WTC11 (cell line): ENCODE data around the gene FAM53B. TPM values are rescaled to one million over a fixed set of nuclear protein-coding genes. Genes with fewer than 3 reads are reported as not detected.

ENCODE experiments used
- ATAC-seq: fragments of 200-7000 bp; cut with Tn5 transposase; 2 replicates; pipeline ENCODE4 v1.10.0; 2021; ENCODE audit warnings: mild to moderate bottlenecking, moderate library complexity
- CTCF ChIA-PET: fragments of 300-600 bp; sonication (Branson Sonifier 250); formaldehyde crosslinking; loops from one replicate; lab custom pipeline; 2021; ENCODE audit warnings: antibody characterized with exemption; lab: Charles Lee
- POLR2A ChIA-PET: fragments of 350-600 bp; sonication (Branson Sonifier 250); formaldehyde crosslinking; loops from one replicate; lab custom pipeline; 2021; ENCODE audit warnings: antibody characterized with exemption; lab: Charles Lee
- DNase-seq: peaks from one replicate; pipeline ENCODE4 v3.0.0; 2021; ENCODE audit warnings: low spot score
- H3K27ac Mint-ChIP-seq: 2 replicates; pipeline ENCODE4 v1.8.0; 2021; ENCODE audit warnings: mixed read lengths
- H3K27me3 Mint-ChIP-seq: 2 replicates; pipeline ENCODE4 v1.8.0; 2021; ENCODE audit warnings: low read depth, mild to moderate bottlenecking, moderate library complexity, mixed read lengths
- H3K36me3 Mint-ChIP-seq: 2 replicates; pipeline ENCODE4 v1.8.0; 2021; ENCODE audit warnings: mixed read lengths
- H3K4me1 Mint-ChIP-seq: 2 replicates; pipeline ENCODE4 v1.8.0; 2022; ENCODE audit warnings: mixed read lengths
- H3K4me3 Mint-ChIP-seq: 2 replicates; pipeline ENCODE4 v1.8.0; 2021; ENCODE audit warnings: mild to moderate bottlenecking, moderate library complexity, mixed read lengths
- H3K9me3 Mint-ChIP-seq: 2 replicates; pipeline ENCODE4 v1.8.0; 2021; ENCODE audit warnings: mixed read lengths
- ELF4 ChIP-seq: sonication (generic); formaldehyde crosslinking; IDR thresholded peaks from 2 replicates; pipeline ENCODE4 v1.8.1; 2022; ENCODE audit warnings: low read depth, mild to moderate bottlenecking, moderate library complexity, missing genetic modification reagents
- ETV6 ChIP-seq: sonication (generic); formaldehyde crosslinking; IDR thresholded peaks from 2 replicates; pipeline ENCODE4 v1.8.1; 2022; ENCODE audit warnings: mild to moderate bottlenecking, missing genetic modification reagents
- MXD4 ChIP-seq: fragments of 250-450 bp; sonication (Bioruptor Pico); IDR thresholded peaks from 2 replicates; pipeline ENCODE4 v1.8.0; 2021; ENCODE audit warnings: mild to moderate bottlenecking, moderate library complexity, borderline replicate concordance
- NFATC4 ChIP-seq: fragments of 250-450 bp; sonication (Bioruptor Pico); IDR thresholded peaks from 2 replicates; pipeline ENCODE4 v1.9.0; 2021; ENCODE audit warnings: mild to moderate bottlenecking
- NFYB ChIP-seq: sonication (generic); formaldehyde crosslinking; conservative IDR thresholded peaks from 2 replicates; pipeline ENCODE4 v1.8.0; 2022; ENCODE audit warnings: low read depth, missing genetic modification reagents
- ZNF138 ChIP-seq: sonication (generic); formaldehyde crosslinking; conservative IDR thresholded peaks from 2 replicates; pipeline ENCODE4 v1.8.1; 2022; ENCODE audit warnings: mild to moderate bottlenecking, moderate library complexity, missing genetic modification reagents
- ZNF219 ChIP-seq: sonication (generic); formaldehyde crosslinking; IDR thresholded peaks from 2 replicates; pipeline ENCODE4 v1.8.0; 2023; ENCODE audit warnings: missing genetic modification reagents, mild to moderate bottlenecking, borderline replicate concordance
- total RNA-seq: library from RNA; stranded (reverse); gene quantifications from 3 replicates; pipeline ENCODE4 v1.2.3, GENCODE V29; 2021
- TF ChIP-seq, protein P1 (sequence below): sonication (generic); formaldehyde crosslinking; IDR thresholded peaks from 2 replicates; pipeline ENCODE4 v1.8.1; 2022; ENCODE audit warnings: missing genetic modification reagents, borderline replicate concordance
- TF ChIP-seq, protein P2 (sequence below): sonication (generic); formaldehyde crosslinking; IDR thresholded peaks from 2 replicates; pipeline ENCODE4 v1.8.1; 2023; ENCODE audit warnings: mild to moderate bottlenecking, missing genetic modification reagents, borderline replicate concordance
- TF ChIP-seq, protein P3 (sequence below): sonication (generic); formaldehyde crosslinking; conservative IDR thresholded peaks from 2 replicates; pipeline ENCODE4 v1.8.1; 2023; ENCODE audit warnings: mild to moderate bottlenecking, low read depth, missing genetic modification reagents, moderate library complexity
- TF ChIP-seq, protein P4 (sequence below): sonication (generic); formaldehyde crosslinking; IDR thresholded peaks from 2 replicates; pipeline ENCODE4 v1.8.1; 2023; ENCODE audit warnings: mild to moderate bottlenecking, missing genetic modification reagents
- TF ChIP-seq, protein P5 (sequence below): sonication (generic); formaldehyde crosslinking; IDR thresholded peaks from 2 replicates; pipeline ENCODE4 v1.8.1; 2022; ENCODE audit warnings: mild to moderate bottlenecking, moderate library complexity, missing genetic modification reagents
- TF ChIP-seq, protein P6 (sequence below): sonication (generic); formaldehyde crosslinking; IDR thresholded peaks from 2 replicates; pipeline ENCODE4 v1.8.0; 2022; ENCODE audit warnings: mild to moderate bottlenecking, missing genetic modification reagents

Gene FAM53B
- total RNA-seq, 1 experiment from 2014 or later, result 21.3 TPM

DNA sequence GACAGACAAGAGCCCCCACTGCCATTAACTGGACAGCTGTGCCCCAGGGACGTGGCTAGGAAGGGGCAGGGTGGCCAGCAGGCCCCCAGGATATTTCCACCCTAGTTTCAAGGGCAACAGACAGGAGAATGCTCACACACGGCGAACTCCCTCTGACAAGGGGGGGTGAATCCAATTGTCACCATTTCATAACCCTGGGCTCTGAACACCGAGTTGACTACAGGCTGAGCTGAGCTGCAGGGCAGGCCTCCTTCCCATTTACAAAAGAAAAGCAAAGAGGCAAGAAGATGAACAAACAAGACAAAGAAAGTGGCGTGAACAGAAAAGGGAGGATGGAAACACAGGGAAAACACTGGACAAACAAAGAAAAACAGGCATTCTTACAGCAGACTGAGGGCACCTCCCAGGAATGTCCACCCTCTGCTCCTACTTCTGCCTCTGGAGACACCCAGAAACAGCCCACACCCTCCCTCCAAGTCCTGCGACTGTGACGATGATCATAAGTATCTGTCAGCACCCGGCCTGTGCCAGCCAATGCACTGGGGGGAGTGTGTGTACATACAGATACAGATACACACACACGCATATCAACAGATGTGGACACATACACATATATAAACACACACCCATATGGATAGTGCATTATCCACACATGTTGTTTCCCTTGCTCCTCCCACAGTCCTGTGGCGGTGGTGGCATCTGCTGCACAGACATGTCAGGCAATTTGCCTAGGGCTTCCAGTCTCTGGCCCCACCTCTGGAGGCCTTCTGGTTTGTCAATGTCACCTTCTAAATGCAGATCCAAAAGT, 66.2 kb downstream of the FAM53B start (continued):
- TF ChIP-seq, protein P1, sequence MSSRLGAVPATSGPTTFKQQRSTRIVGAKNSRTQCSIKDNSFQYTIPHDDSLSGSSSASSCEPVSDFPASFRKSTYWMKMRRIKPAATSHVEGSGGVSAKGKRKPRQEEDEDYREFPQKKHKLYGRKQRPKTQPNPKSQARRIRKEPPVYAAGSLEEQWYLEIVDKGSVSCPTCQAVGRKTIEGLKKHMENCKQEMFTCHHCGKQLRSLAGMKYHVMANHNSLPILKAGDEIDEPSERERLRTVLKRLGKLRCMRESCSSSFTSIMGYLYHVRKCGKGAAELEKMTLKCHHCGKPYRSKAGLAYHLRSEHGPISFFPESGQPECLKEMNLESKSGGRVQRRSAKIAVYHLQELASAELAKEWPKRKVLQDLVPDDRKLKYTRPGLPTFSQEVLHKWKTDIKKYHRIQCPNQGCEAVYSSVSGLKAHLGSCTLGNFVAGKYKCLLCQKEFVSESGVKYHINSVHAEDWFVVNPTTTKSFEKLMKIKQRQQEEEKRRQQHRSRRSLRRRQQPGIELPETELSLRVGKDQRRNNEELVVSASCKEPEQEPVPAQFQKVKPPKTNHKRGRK, result no peak
- no peak for TF ChIP-seq NFATC4 (CRISPR knock-in tag)
- TF ChIP-seq, protein P2, sequence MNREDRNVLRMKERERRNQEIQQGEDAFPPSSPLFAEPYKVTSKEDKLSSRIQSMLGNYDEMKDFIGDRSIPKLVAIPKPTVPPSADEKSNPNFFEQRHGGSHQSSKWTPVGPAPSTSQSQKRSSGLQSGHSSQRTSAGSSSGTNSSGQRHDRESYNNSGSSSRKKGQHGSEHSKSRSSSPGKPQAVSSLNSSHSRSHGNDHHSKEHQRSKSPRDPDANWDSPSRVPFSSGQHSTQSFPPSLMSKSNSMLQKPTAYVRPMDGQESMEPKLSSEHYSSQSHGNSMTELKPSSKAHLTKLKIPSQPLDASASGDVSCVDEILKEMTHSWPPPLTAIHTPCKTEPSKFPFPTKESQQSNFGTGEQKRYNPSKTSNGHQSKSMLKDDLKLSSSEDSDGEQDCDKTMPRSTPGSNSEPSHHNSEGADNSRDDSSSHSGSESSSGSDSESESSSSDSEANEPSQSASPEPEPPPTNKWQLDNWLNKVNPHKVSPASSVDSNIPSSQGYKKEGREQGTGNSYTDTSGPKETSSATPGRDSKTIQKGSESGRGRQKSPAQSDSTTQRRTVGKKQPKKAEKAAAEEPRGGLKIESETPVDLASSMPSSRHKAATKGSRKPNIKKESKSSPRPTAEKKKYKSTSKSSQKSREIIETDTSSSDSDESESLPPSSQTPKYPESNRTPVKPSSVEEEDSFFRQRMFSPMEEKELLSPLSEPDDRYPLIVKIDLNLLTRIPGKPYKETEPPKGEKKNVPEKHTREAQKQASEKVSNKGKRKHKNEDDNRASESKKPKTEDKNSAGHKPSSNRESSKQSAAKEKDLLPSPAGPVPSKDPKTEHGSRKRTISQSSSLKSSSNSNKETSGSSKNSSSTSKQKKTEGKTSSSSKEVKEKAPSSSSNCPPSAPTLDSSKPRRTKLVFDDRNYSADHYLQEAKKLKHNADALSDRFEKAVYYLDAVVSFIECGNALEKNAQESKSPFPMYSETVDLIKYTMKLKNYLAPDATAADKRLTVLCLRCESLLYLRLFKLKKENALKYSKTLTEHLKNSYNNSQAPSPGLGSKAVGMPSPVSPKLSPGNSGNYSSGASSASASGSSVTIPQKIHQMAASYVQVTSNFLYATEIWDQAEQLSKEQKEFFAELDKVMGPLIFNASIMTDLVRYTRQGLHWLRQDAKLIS (CRISPR knock-in tag), result no peak
- no peak for TF ChIP-seq MXD4 (CRISPR knock-in tag)
- TF ChIP-seq, protein P3, sequence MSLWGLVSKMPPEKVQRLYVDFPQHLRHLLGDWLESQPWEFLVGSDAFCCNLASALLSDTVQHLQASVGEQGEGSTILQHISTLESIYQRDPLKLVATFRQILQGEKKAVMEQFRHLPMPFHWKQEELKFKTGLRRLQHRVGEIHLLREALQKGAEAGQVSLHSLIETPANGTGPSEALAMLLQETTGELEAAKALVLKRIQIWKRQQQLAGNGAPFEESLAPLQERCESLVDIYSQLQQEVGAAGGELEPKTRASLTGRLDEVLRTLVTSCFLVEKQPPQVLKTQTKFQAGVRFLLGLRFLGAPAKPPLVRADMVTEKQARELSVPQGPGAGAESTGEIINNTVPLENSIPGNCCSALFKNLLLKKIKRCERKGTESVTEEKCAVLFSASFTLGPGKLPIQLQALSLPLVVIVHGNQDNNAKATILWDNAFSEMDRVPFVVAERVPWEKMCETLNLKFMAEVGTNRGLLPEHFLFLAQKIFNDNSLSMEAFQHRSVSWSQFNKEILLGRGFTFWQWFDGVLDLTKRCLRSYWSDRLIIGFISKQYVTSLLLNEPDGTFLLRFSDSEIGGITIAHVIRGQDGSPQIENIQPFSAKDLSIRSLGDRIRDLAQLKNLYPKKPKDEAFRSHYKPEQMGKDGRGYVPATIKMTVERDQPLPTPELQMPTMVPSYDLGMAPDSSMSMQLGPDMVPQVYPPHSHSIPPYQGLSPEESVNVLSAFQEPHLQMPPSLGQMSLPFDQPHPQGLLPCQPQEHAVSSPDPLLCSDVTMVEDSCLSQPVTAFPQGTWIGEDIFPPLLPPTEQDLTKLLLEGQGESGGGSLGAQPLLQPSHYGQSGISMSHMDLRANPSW (CRISPR knock-in tag), result no peak
- TF ChIP-seq, protein P4, sequence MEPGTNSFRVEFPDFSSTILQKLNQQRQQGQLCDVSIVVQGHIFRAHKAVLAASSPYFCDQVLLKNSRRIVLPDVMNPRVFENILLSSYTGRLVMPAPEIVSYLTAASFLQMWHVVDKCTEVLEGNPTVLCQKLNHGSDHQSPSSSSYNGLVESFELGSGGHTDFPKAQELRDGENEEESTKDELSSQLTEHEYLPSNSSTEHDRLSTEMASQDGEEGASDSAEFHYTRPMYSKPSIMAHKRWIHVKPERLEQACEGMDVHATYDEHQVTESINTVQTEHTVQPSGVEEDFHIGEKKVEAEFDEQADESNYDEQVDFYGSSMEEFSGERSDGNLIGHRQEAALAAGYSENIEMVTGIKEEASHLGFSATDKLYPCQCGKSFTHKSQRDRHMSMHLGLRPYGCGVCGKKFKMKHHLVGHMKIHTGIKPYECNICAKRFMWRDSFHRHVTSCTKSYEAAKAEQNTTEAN (CRISPR knock-in tag), result no peak
- no peak for TF ChIP-seq ZNF219 (CRISPR knock-in tag)

DNA sequence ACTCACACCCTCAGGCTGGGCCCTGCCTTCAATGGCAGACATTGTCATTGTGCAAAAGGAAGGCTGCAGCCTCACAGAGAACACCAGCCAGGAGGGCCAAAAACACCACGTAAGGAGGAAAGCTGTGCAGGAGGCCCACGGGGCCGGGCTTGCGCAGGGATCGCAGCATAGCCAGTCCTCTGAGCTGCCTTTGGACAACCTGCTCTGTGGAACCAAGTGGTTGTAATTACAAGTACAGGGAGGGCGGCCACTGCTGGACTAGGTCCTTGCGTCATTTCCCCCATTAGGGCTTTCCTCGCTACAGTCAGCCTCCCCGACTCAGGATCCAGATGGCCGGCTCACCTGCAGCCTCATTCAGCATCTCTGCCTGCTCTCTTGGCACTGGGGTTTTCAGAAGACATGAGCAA, 66.9 kb downstream of the FAM53B start:
- peaks cover 22% of the 10 kb centered on the region for H3K36me3 Mint-ChIP-seq
- no peaks in the 10 kb centered on the region for H3K9me3 Mint-ChIP-seq
- ATAC-seq (no peak), DNase-seq (no peak)
- no peaks in the 10 kb centered on the region for H3K27me3 Mint-ChIP-seq
- H3K4me3 Mint-ChIP-seq, result no peak overlapping the region
- H3K4me1 Mint-ChIP-seq, result peaks cover 4% of the 10 kb centered on the region
- POLR2A ChIA-PET, result no interaction called here
- CTCF ChIA-PET, result interaction anchor here (1.7 kb wide), 1 partner anchor 64 kb away, joined by 7 read pairs; no protein-coding TSS in a partner anchor
- TF ChIP-seq ELF4 (CRISPR knock-in tag), result no peak
- TF ChIP-seq, protein P5, sequence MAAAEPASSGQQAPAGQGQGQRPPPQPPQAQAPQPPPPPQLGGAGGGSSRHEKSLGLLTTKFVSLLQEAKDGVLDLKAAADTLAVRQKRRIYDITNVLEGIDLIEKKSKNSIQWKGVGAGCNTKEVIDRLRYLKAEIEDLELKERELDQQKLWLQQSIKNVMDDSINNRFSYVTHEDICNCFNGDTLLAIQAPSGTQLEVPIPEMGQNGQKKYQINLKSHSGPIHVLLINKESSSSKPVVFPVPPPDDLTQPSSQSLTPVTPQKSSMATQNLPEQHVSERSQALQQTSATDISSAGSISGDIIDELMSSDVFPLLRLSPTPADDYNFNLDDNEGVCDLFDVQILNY (CRISPR knock-in tag), result no peak
- no peak for TF ChIP-seq ETV6 (CRISPR knock-in tag)
- TF ChIP-seq ZNF138 (CRISPR knock-in tag), result no peak
- TF ChIP-seq, protein P6, sequence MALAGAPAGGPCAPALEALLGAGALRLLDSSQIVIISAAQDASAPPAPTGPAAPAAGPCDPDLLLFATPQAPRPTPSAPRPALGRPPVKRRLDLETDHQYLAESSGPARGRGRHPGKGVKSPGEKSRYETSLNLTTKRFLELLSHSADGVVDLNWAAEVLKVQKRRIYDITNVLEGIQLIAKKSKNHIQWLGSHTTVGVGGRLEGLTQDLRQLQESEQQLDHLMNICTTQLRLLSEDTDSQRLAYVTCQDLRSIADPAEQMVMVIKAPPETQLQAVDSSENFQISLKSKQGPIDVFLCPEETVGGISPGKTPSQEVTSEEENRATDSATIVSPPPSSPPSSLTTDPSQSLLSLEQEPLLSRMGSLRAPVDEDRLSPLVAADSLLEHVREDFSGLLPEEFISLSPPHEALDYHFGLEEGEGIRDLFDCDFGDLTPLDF (CRISPR knock-in tag), result no peak
- TF ChIP-seq MXD4 (CRISPR knock-in tag), result no peak
- no peak for TF ChIP-seq NFYB (CRISPR knock-in tag)
- H3K27ac Mint-ChIP-seq, result 0 out of 2 replicates have a peak overlapping the region, but pooled peaks have one; percentile 89
